Transverse colon (tissue), 4 donors: Measurements from ENCODE around the gene TPO. TPM values are rescaled to one million over a fixed set of nuclear protein-coding genes. Genes with fewer than 3 reads are reported as not detected.

Experiments used
- DNase-seq: peaks from one replicate; pipeline ENCODE4 v3.0.0-alpha.2; 2019
- H3K27ac ChIP-seq, 4 donors: fragments of 200-600 bp; sonication (generic); 2 replicates each; pipeline ENCODE4 v1.5.1; 2016 to 2018; ENCODE audit warnings: inconsistent platforms in 4 of 4
- H3K27me3 ChIP-seq: fragments of 200-600 bp; sonication (generic); 2 replicates; pipeline ENCODE4 v1.5.1; 2017; ENCODE audit warnings: inconsistent platforms
- H3K36me3 ChIP-seq, 4 donors: fragments of 200-600 bp; sonication (generic); 2 replicates each; pipeline ENCODE4 v1.5.1; 2017 to 2019; ENCODE audit warnings: inconsistent platforms in 4 of 4
- H3K4me1 ChIP-seq, 4 donors: fragments of 200-600 bp; sonication (generic); 2 replicates each; pipeline ENCODE4 v1.5.1; 2017 to 2020; ENCODE audit warnings: inconsistent platforms in 4 of 4
- H3K4me3 ChIP-seq, 4 donors: fragments of 200-600 bp; sonication (generic); 1 replicate in 1 of 4; 2 replicates in 3 of 4; pipeline versions ENCODE4 v1.5.1 to v1.6.1; 2017 to 2019; ENCODE audit warnings: inconsistent platforms in 4 of 4
- H3K9me3 ChIP-seq, 2 donors: fragments of 200-600 bp; sonication (generic); 2 replicates each; pipeline ENCODE4 v1.5.1; 2017 to 2019; ENCODE audit warnings: inconsistent platforms in 2 of 2
- EP300 ChIP-seq: sonication (generic); formaldehyde crosslinking; IDR thresholded peaks from one replicate; pipeline ENCODE4 v1.6.1; 2017; ENCODE audit warnings: antibody characterized with exemption, low read depth
- POLR2A ChIP-seq: fragments of 450-650 bp; IDR thresholded peaks from one replicate; pipeline ENCODE4 v1.6.1; 2016; ENCODE audit warnings: antibody characterized with exemption, mild to moderate bottlenecking, moderate library complexity
- POLR2AphosphoS5 ChIP-seq, 3 donors: sonication (generic); formaldehyde crosslinking; IDR thresholded peaks; one replicate each; pipeline ENCODE4 v1.6.1; 2016; ENCODE audit warnings: antibody characterized with exemption in 3 of 3
- WGBS, 2 donors: methylation state at CpG; one replicate each; pipeline ENCODE4 v1.1.5; 2018; ENCODE audit warnings: low coverage in 1 of 2; 5-methylcytosine and 5-hydroxymethylcytosine counted together
- in situ Hi-C, 4 donors: fragments of 200-750 bp; cut with MboI; loops; one replicate each; pipeline versions ENCODE4 v1.15.0 to v1.15.1; 2017; ENCODE audit warnings: low sequenced_read_pairs in 3 of 4, low pct_ligation_motif_present in 1 of 4, low pct_unique_long_range_greater_than_20kb in 1 of 4
- intact Hi-C: fragments of 100-400 bp; cut with DNase I; formaldehyde crosslinking; loops from one replicate; pipeline ENCODE4 v1.15.1; 2023; ENCODE audit warnings: low total_unique reads
- total RNA-seq, 4 donors: library from RNA; depleted of rRNA; stranded (reverse); fragments of >200 nt; gene quantifications; one replicate each; pipeline ENCODE4 v1.1.0, GENCODE V29; 2016
- TF ChIP-seq, protein P1 (sequence below), 5 experiments: fragments of 200-600 bp in 3 of 5; fragments of 450-650 bp in 2 of 5; sonication (generic) in 3 of 5; IDR thresholded peaks; 1 replicate in 2 of 5; 2 replicates in 3 of 5; pipeline ENCODE4 v1.5.1; 2016 to 2017; ENCODE audit warnings: antibody characterized with exemption in 5 of 5, inconsistent platforms in 3 of 5, mild to moderate bottlenecking in 2 of 5, moderate library complexity in 1 of 5

The TPO gene
- total RNA-seq, 4 donors from 2014 or later: 1.4 to 5.8 (median 3.8) TPM

DNA sequence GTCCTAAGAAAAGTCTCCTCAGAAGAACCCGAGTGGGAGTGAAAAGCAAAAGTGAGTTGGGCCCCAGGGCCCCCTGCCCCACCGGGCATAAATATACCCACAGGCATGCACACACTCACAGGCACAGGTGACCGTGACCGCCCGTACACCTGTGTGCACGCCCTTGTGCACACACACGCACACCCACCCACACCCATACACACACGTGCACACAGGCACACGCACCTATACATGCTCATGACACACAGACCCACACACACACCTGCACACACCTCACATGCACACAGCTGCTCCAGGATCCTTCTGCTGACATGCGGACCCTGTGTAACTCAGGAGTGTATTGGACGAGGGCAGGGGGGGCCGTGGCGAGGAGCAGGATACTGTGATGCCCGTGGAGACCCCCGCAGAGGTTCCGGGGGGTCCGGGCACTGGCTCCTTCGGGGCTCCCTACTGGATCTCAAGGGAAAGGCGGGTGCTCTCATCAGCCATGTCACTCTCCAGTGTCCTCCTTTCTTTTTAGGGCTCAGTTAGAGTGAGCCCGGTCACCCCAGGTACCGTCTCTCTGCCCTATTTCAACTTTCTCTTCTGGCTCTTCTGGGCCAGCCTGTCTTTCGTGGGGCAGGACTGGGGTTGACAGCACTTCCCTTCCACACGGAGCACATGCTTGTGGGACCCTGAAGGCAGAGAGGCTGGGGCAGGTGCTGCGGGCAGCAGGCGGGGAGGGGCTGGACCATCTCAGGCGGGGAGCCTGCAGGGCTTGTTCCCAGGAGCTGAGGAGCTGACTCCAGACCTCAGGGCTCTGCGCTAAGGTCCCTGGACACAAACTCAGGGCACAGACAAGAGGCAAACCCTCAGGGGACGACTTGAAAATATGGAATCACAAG lies 48.5 kb downstream of the TPO start:
- Histone ChIP-seq H3K4me1 (no peaks in the 10 kb centered on the region), H3K4me3 (no peak overlapping the region), H3K27ac (no peak overlapping the region), H3K36me3 (no peaks in the 10 kb centered on the region), H3K9me3 (no peaks in the 10 kb centered on the region), H3K27me3 (no peaks in the 10 kb centered on the region)
- intact Hi-C loops (no loop called here), in situ Hi-C loops (no loop called here)
- TF ChIP-seq POLR2AphosphoS5 (IDR thresholded peaks at IDR 0.05) (no peak), EP300 (no peak)
- TF ChIP-seq, protein P1, sequence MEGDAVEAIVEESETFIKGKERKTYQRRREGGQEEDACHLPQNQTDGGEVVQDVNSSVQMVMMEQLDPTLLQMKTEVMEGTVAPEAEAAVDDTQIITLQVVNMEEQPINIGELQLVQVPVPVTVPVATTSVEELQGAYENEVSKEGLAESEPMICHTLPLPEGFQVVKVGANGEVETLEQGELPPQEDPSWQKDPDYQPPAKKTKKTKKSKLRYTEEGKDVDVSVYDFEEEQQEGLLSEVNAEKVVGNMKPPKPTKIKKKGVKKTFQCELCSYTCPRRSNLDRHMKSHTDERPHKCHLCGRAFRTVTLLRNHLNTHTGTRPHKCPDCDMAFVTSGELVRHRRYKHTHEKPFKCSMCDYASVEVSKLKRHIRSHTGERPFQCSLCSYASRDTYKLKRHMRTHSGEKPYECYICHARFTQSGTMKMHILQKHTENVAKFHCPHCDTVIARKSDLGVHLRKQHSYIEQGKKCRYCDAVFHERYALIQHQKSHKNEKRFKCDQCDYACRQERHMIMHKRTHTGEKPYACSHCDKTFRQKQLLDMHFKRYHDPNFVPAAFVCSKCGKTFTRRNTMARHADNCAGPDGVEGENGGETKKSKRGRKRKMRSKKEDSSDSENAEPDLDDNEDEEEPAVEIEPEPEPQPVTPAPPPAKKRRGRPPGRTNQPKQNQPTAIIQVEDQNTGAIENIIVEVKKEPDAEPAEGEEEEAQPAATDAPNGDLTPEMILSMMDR (IDR thresholded peaks at IDR 0.05): no peak
- DNase-seq: no peak
- 47 to 63% methylated on average over 3 to 28 of the region's 28 CpGs for WGBS, 2 donors

GRCh38 chr2:1462994-1463393 lies 49.7 kb downstream of the TPO start:
- intact Hi-C loops (no loop called here), in situ Hi-C loops (no loop called here)
- Histone ChIP-seq H3K36me3 (no peaks in the 10 kb centered on the region), H3K4me3 (no peak overlapping the region), H3K27me3 (no peaks in the 10 kb centered on the region), H3K27ac (no peak overlapping the region), H3K9me3 (no peaks in the 10 kb centered on the region), H3K4me1 (no peaks in the 10 kb centered on the region)
- no peak for DNase-seq
- TF ChIP-seq POLR2A (no peak), EP300 (no peak), POLR2AphosphoS5 (IDR thresholded peaks at IDR 0.05) (no peak)
- TF ChIP-seq, protein P1 (IDR thresholded peaks at IDR 0.05): no peak
- 40 to 50% methylated on average over 3 to 4 of the region's 4 CpGs for WGBS, 2 donors

- no peaks in the 10 kb centered on the region for H3K9me3 ChIP-seq
- no peaks in the 10 kb centered on the region for H3K27me3 ChIP-seq
- intact Hi-C loops: no loop called here
- H3K27ac ChIP-seq: no peak overlapping the region
- WGBS, 2 donors: 79 to 85% methylated on average over 3 to 9 of the region's 9 CpGs
- no peak for TF ChIP-seq POLR2AphosphoS5 (IDR thresholded peaks at IDR 0.05)
- TF ChIP-seq, protein P1 (IDR thresholded peaks at IDR 0.05): no peak
- TF ChIP-seq EP300: no peak
- no peak for TF ChIP-seq POLR2A
- H3K4me1 ChIP-seq: no peaks in the 10 kb centered on the region
- no peaks in the 10 kb centered on the region for H3K36me3 ChIP-seq
- in situ Hi-C loops: no loop called here
- no peak overlapping the region for H3K4me3 ChIP-seq
- no peak for DNase-seq
Measured at GRCh38 chr2:1472350-1472749, 59.1 kb downstream of the TPO start.

DNA sequence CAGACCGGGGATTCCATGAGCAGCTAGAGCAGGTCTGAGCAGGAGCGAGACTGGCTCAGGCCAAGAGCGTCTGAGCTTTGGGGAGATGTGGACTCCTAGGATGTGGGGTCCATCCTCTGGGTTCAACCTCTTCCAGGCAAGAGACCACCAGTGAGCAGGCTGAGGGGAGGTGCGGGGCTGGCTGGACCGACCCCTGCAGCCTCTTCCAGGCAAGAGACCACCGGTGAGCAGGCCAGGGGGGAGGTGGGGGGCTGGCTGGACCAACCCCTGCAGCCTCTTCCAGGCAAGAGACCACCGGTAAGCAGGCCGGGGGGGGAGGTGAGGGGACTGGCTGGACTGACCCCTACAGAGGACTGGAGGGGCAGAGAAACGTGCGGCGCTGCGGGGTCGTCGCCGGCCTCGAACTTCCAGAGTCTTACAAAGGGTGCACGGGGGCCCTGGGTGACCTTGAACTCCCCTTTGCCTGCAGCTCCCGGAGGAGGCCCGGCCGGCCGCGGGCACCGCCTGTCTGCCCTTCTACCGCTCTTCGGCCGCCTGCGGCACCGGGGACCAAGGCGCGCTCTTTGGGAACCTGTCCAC lies 63.4 kb downstream of the TPO start:
- intact Hi-C loops (no loop called here), in situ Hi-C loops (no loop called here)
- Histone ChIP-seq H3K27me3 (no peaks in the 10 kb centered on the region), H3K4me1 (no peaks in the 10 kb centered on the region), H3K9me3 (no peaks in the 10 kb centered on the region), H3K27ac (no peak overlapping the region), H3K4me3 (no peak overlapping the region), H3K36me3 (no peaks in the 10 kb centered on the region)
- 92 to 94% methylated on average over 4 to 30 of the region's 30 CpGs for WGBS, 2 donors
- DNase-seq: no peak
- TF ChIP-seq POLR2A (no peak), EP300 (no peak), POLR2AphosphoS5 (IDR thresholded peaks at IDR 0.05) (no peak)
- TF ChIP-seq, protein P1 (IDR thresholded peaks at IDR 0.05): no peak
